ENCODE measurements around the gene ALDH1A3. TPM values are rescaled to one million over a fixed set of nuclear protein-coding genes. Genes with fewer than 3 reads are reported as not detected.

The ALDH1A3 gene
- polyA plus RNA-seq, 1 experiment = 1.1 TPM

- peaks cover 6% of the 10 kb centered on the region for H3K36me3 ChIP-seq (ENCODE audit: control insufficient read depth, insufficient read depth, low read length)
- no peak for DNase-seq (ENCODE audit: low read depth)
- CTCF ChIA-PET = interaction anchor here (1.3 to 13.7 kb wide), 2 partner anchors 14 to 82 kb away, joined by 4 to 376 read pairs; no protein-coding TSS in a partner anchor
- POLR2A ChIA-PET = interaction anchor here (0.7 kb wide), 1 partner anchor 13 kb away, joined by 7 read pairs; no protein-coding TSS in a partner anchor
- no peak overlapping the region for H3K4me3 ChIP-seq (ENCODE audit: low read depth, low read length)
- no peak for TF ChIP-seq CTCF (IDR thresholded peaks at IDR 0.05; ENCODE audit: insufficient read depth, low read depth, low read length)
- H3K27me3 ChIP-seq (ENCODE audit: control insufficient read depth, insufficient read depth, low read length) = no peaks in the 10 kb centered on the region
Observed at GRCh38 chr15:100922192-100923040, 42.8 kb downstream of the ALDH1A3 start.

- Histone ChIP-seq H3K27me3 (ENCODE audit: control insufficient read depth, insufficient read depth, low read length) (no peaks in the 10 kb centered on the region), H3K36me3 (ENCODE audit: control insufficient read depth, insufficient read depth, low read length) (peaks cover 6% of the 10 kb centered on the region), H3K4me3 (ENCODE audit: low read depth, low read length) (no peak overlapping the region)
- ChIA-PET CTCF (interaction anchor here (1.2 to 13.7 kb wide), 3 partner anchors 13 to 92 kb away, joined by 4 to 376 read pairs (median 4); no protein-coding TSS in a partner anchor), POLR2A (no interaction called here)
- no peak for DNase-seq (ENCODE audit: low read depth)
- TF ChIP-seq CTCF (IDR thresholded peaks at IDR 0.05; ENCODE audit: insufficient read depth, low read depth, low read length) = no peak
Observed at GRCh38 chr15:100923076-100923475, 43.4 kb downstream of the ALDH1A3 start.

- peaks cover 6% of the 10 kb centered on the region for H3K36me3 ChIP-seq (ENCODE audit: control insufficient read depth, insufficient read depth, low read length)
- POLR2A ChIA-PET = no interaction called here
- CTCF ChIA-PET = interaction anchor here (1.0 to 13.7 kb wide), 3 partner anchors 80 to 203 kb away, joined by 3 to 376 read pairs (median 4); no protein-coding TSS in a partner anchor
- no peak for DNase-seq (ENCODE audit: low read depth)
- H3K27me3 ChIP-seq (ENCODE audit: control insufficient read depth, insufficient read depth, low read length) = no peaks in the 10 kb centered on the region
- no peak for TF ChIP-seq CTCF (IDR thresholded peaks at IDR 0.05; ENCODE audit: insufficient read depth, low read depth, low read length)
- H3K4me3 ChIP-seq (ENCODE audit: low read depth, low read length) = no peak overlapping the region
Observed at GRCh38 chr15:100923902-100924301, 44.3 kb downstream of the ALDH1A3 start.

- no peak for DNase-seq (ENCODE audit: low read depth)
- ChIA-PET POLR2A (no interaction called here), CTCF (interaction anchor here (1.0 to 13.7 kb wide), 3 partner anchors 80 to 203 kb away, joined by 3 to 376 read pairs (median 4); no protein-coding TSS in a partner anchor)
- TF ChIP-seq CTCF (IDR thresholded peaks at IDR 0.05; ENCODE audit: insufficient read depth, low read depth, low read length) = no peak
- no peaks in the 10 kb centered on the region for H3K27me3 ChIP-seq (ENCODE audit: control insufficient read depth, insufficient read depth, low read length)
- H3K4me3 ChIP-seq (ENCODE audit: low read depth, low read length) = no peak overlapping the region
- H3K36me3 ChIP-seq (ENCODE audit: control insufficient read depth, insufficient read depth, low read length) = peaks cover 6% of the 10 kb centered on the region
Observed at GRCh38 chr15:100924436-100924835, 44.8 kb downstream of the ALDH1A3 start.

GRCh38 chr15:100925480-100925879 is 45.8 kb downstream of the ALDH1A3 start:
- POLR2A ChIA-PET = no interaction called here
- H3K4me3 ChIP-seq (ENCODE audit: low read depth, low read length) = no peak overlapping the region
- no peak for DNase-seq (ENCODE audit: low read depth)
- H3K27me3 ChIP-seq (ENCODE audit: control insufficient read depth, insufficient read depth, low read length) = no peaks in the 10 kb centered on the region
- CTCF ChIA-PET = no interaction called here
- peaks cover 6% of the 10 kb centered on the region for H3K36me3 ChIP-seq (ENCODE audit: control insufficient read depth, insufficient read depth, low read length)
- TF ChIP-seq CTCF (IDR thresholded peaks at IDR 0.05; ENCODE audit: insufficient read depth, low read depth, low read length) = no peak

Measured in BJ (cell line).